GM23248 (cell line): Measurements from ENCODE around the gene ENOX1.

Source experiments
- EZH2 ChIP-seq: fragments of 200-600 bp; sonication (generic); IDR thresholded peaks from 2 replicates; pipeline ENCODE4 v1.6.1; 2018; ENCODE audit warnings: antibody characterized with exemption, mild to moderate bottlenecking; ENCODE audit not compliant: insufficient read depth, poor library complexity, severe bottlenecking
- EZH2phosphoT487 ChIP-seq: fragments of 200-600 bp; sonication (generic); IDR thresholded peaks from 2 replicates; pipeline ENCODE4 v1.6.1; 2018; ENCODE audit warnings: antibody characterized with exemption, moderate library complexity, mild to moderate bottlenecking, low read depth; ENCODE audit not compliant: insufficient read depth

- TF ChIP-seq EZH2 (no peak), EZH2phosphoT487 (no peak)
Observed at GRCh38 chr13:43492311-43492710, 294.5 kb downstream of the ENOX1 start.
